Stimulated activated CD8-positive, alpha-beta memory T cell treated with anti-CD3 and anti-CD28 coated beads, Interleukin-2, amount 100 ng/mL, for 1 hour (primary cell): ENCODE data around the gene ARID3B.
A peak's percentile ranks its signal among the peaks of the same experiment; 100 is the strongest.

Experiments used
- DNase-seq, 2 donors: peaks; one replicate each; pipeline ENCODE4 v3.0.0-alpha.2; 2020; ENCODE audit warnings: low read depth in 2 of 2

ARID3B gene

GRCh38 chr15:74603789-74604705 lies 63.0 kb downstream of the ARID3B start:
- DNase-seq, result no peak

GRCh38 chr15:74604983-74605794 lies 64.2 kb downstream of the ARID3B start:
- no peak for DNase-seq

- no peak for DNase-seq
Measured at GRCh38 chr15:74605795-74606150, 64.8 kb downstream of the ARID3B start.

GRCh38 chr15:74608786-74609185 lies 67.8 kb downstream of the ARID3B start:
- no peak for DNase-seq

GRCh38 chr15:74609938-74610301 lies 68.9 kb downstream of the ARID3B start:
- no peak for DNase-seq

GRCh38 chr15:74610302-74610951 lies 69.4 kb downstream of the ARID3B start:
- no peak for DNase-seq

- DNase-seq, result no peak
Measured at GRCh38 chr15:74611341-74611740, 70.3 kb downstream of the ARID3B start.

GRCh38 chr15:74611834-74612233 lies 70.8 kb downstream of the ARID3B start:
- DNase-seq, result no peak

GRCh38 chr15:74612677-74613076 lies 71.7 kb downstream of the ARID3B start:
- DNase-seq, result no peak

GRCh38 chr15:74613089-74613952 lies 72.3 kb downstream of the ARID3B start:
- no peak for DNase-seq

GRCh38 chr15:74613953-74614743 lies 73.1 kb downstream of the ARID3B start:
- no peak for DNase-seq

GRCh38 chr15:74614744-74615507 lies 73.9 kb downstream of the ARID3B start:
- peak; percentile 81 to 84 for DNase-seq

GRCh38 chr15:74615508-74616365 lies 74.7 kb downstream of the ARID3B start, which contains the start of gene CLK3:
Gene CLK3, plus strand, starts transcription at chr15:74615836. Its CDS starts 3,361 bp downstream, at chr15:74619197.
- DNase-seq, result peak; percentile 91 to 92

- peak; percentile 29 to 53 for DNase-seq
Measured at GRCh38 chr15:74616366-74616939, 75.4 kb downstream of the ARID3B start.

- no peak for DNase-seq
Measured at GRCh38 chr15:74616996-74617395, 76.0 kb downstream of the ARID3B start.

- DNase-seq, result no peak
Measured at GRCh38 chr15:74618841-74619596, 78.0 kb downstream of the ARID3B start.

GRCh38 chr15:74619916-74620635 lies 79.1 kb downstream of the ARID3B start:
- no peak for DNase-seq
